ENCODE data around the gene MCM8.

Gene MCM8

DNA sequence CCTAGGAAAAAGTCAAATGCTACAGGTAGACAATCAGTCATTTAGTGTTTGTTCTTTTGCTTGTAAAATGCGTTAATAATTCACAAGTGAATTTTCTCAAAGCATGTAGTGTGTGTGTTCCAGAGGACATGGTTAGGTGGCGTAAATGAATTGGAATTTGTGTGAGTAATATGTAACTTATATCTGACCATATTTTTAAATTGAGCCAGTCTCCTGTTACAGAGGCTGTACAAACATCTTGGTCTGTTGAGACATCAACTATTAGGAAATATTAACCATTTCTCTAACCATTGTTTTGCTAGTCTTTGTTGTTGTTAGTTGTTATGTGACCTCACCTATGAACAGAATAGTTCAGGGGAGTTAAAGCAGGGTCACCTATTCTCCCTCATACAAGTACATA is 22.7 kb downstream of the MCM8 start:
- Histone ChIP-seq H3K4me3 (ENCODE audit: low read depth in 1 of 5, low read length in 5 of 5) (no peak overlapping the region), H3K4me1 (ENCODE audit: control insufficient read depth in 5 of 5, insufficient read depth in 5 of 5, low read length in 5 of 5) (no peaks in the 10 kb centered on the region), H3K9ac (ENCODE audit: low read length in 5 of 5) (no peak overlapping the region), H3K9me3 (ENCODE audit: control insufficient read depth in 5 of 5, low read length in 5 of 5) (no peaks in the 10 kb centered on the region), H3K27me3 (ENCODE audit: control insufficient read depth in 5 of 5, insufficient read depth in 4 of 5, low read length in 5 of 5) (no peaks in the 10 kb centered on the region), H3K36me3 (ENCODE audit: control insufficient read depth in 5 of 5, insufficient read depth in 5 of 5, low read length in 5 of 5) (peaks cover 11 to 35% (median 14%) of the 10 kb centered on the region in 5 donors), H3K27ac (ENCODE audit: low read depth, low read length) (no peak overlapping the region)

DNA sequence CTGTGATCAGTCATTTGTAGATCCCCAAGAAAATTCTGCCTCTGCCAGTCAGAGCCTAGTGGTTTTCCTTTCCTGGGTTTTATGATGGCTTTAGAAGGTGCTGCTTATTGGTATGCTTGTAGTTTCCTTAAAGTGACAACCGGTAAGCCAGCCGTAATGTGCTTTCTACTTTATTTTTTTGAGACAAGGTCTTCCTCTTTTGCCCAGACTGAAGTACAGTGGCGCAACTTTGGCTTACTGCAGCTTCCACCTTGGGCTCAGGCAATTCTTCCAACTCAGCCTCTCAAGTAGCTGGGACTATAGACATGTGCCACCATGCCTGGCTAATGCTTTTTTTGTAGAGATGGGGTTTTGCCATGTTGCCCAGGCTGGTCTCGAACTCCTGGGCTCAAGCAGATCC is 23.5 kb downstream of the MCM8 start:
- H3K4me1 ChIP-seq (ENCODE audit: control insufficient read depth in 5 of 5, insufficient read depth in 5 of 5, low read length in 5 of 5), result no peaks in the 10 kb centered on the region
- H3K9ac ChIP-seq (ENCODE audit: low read length in 5 of 5), result no peak overlapping the region
- H3K27ac ChIP-seq (ENCODE audit: low read depth, low read length), result no peak overlapping the region
- H3K36me3 ChIP-seq (ENCODE audit: control insufficient read depth in 5 of 5, insufficient read depth in 5 of 5, low read length in 5 of 5), result peaks cover 9 to 43% (median 17%) of the 10 kb centered on the region in 5 donors
- H3K9me3 ChIP-seq (ENCODE audit: control insufficient read depth in 5 of 5, low read length in 5 of 5), result no peaks in the 10 kb centered on the region
- no peak overlapping the region for H3K4me3 ChIP-seq (ENCODE audit: low read depth in 1 of 5, low read length in 5 of 5)
- no peaks in the 10 kb centered on the region for H3K27me3 ChIP-seq (ENCODE audit: control insufficient read depth in 5 of 5, insufficient read depth in 4 of 5, low read length in 5 of 5)

DNA sequence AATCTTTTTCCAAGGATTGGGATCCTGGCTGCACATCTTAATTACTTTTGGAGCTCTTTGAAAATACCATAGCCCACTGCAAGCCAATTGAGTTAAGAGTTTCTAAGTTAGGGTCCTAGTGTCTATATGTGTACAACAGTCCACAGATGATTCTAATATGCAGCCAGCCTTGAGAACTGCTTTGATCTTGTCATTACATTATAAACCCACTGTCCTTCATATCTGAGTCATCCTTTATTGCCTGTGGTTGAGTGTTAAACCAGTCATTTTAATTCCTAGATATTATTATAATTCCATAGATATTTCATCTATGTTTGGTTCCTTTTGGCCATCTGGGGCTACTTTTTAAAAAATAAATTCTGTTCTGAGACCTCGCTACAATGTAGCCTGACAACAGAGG is 24.1 kb downstream of the MCM8 start:
- Histone ChIP-seq H3K27ac (ENCODE audit: low read depth, low read length) (no peak overlapping the region), H3K36me3 (ENCODE audit: control insufficient read depth in 5 of 5, insufficient read depth in 5 of 5, low read length in 5 of 5) (peaks cover 12 to 48% (median 18%) of the 10 kb centered on the region in 5 donors), H3K4me3 (ENCODE audit: low read depth in 1 of 5, low read length in 5 of 5) (no peak overlapping the region), H3K9me3 (ENCODE audit: control insufficient read depth in 5 of 5, low read length in 5 of 5) (no peaks in the 10 kb centered on the region), H3K27me3 (ENCODE audit: control insufficient read depth in 5 of 5, insufficient read depth in 4 of 5, low read length in 5 of 5) (no peaks in the 10 kb centered on the region), H3K9ac (ENCODE audit: low read length in 5 of 5) (no peak overlapping the region), H3K4me1 (ENCODE audit: control insufficient read depth in 5 of 5, insufficient read depth in 5 of 5, low read length in 5 of 5) (no peaks in the 10 kb centered on the region)

DNA sequence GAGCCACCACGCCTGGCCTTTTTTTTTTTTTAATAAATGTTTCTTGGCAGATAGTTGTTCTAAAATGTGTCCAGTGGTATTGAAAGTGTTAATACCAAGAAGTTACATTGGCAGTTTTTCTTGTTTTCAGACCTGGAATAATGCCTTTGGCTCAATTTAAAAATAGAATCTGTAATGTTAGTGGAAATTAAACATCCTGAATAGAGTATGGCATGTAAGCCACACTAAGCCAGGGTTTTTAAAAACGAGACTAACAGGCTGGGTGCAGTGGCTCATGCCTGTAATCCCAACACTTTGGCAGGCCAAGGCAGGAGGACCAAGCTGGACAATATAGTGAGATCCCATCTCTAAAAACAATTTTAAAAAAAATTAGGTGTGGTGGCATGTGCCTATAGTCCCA is 25.3 kb downstream of the MCM8 start:
- Histone ChIP-seq H3K27ac (ENCODE audit: low read depth, low read length) (no peak overlapping the region), H3K27me3 (ENCODE audit: control insufficient read depth in 5 of 5, insufficient read depth in 4 of 5, low read length in 5 of 5) (no peaks in the 10 kb centered on the region), H3K36me3 (ENCODE audit: control insufficient read depth in 5 of 5, insufficient read depth in 5 of 5, low read length in 5 of 5) (peaks cover 12 to 49% (median 21%) of the 10 kb centered on the region in 5 donors), H3K9me3 (ENCODE audit: control insufficient read depth in 5 of 5, low read length in 5 of 5) (no peaks in the 10 kb centered on the region), H3K4me3 (ENCODE audit: low read depth in 1 of 5, low read length in 5 of 5) (no peak overlapping the region), H3K4me1 (ENCODE audit: control insufficient read depth in 5 of 5, insufficient read depth in 5 of 5, low read length in 5 of 5) (no peaks in the 10 kb centered on the region), H3K9ac (ENCODE audit: low read length in 5 of 5) (no peak overlapping the region)

DNA sequence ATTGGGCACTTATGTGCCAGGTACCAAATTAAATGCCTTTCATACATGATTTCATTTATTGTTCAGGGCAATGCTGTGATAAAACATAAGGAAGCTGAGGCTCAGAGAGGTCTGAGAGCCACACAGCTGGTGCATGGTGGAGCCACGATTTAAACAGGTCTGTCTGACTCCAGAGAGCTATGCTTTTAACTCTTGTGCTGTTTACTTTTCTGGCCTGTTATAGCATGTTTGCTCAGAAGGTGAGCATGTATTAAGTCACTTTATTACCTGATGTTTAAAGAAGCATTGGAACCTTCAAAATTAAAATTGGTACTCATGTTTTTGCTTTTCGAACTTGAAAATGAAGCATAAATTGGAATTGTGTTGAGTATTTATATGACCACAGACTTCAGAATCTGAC is 26.8 kb downstream of the MCM8 start:
- H3K27ac ChIP-seq (ENCODE audit: low read depth, low read length), result no peak overlapping the region
- no peaks in the 10 kb centered on the region for H3K9me3 ChIP-seq (ENCODE audit: control insufficient read depth in 5 of 5, low read length in 5 of 5)
- no peak overlapping the region for H3K4me3 ChIP-seq (ENCODE audit: low read depth in 1 of 5, low read length in 5 of 5)
- no peak overlapping the region for H3K9ac ChIP-seq (ENCODE audit: low read length in 5 of 5)
- no peaks in the 10 kb centered on the region for H3K27me3 ChIP-seq (ENCODE audit: control insufficient read depth in 5 of 5, insufficient read depth in 4 of 5, low read length in 5 of 5)
- H3K36me3 ChIP-seq (ENCODE audit: control insufficient read depth in 5 of 5, insufficient read depth in 5 of 5, low read length in 5 of 5), result peaks cover 14 to 49% (median 21%) of the 10 kb centered on the region in 5 donors
- H3K4me1 ChIP-seq (ENCODE audit: control insufficient read depth in 5 of 5, insufficient read depth in 5 of 5, low read length in 5 of 5), result no peaks in the 10 kb centered on the region

DNA sequence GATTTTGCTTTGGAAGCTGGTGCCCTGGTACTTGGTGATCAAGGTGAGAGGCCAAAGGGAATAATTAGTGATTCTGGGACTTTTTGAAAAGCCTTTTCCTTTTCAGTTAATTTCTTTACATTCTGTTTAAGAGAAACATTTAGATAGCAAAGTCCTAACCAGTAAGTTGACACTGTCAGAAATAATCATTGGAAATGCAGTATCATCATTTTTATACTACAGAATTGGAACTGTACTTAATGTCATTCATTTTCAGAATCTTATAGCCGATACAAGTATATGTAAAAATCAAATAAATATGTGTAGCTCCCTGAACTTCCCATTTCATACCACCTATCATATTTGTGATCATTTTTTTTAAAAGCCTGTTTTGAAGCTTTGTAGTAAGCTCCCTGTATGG is 27.5 kb downstream of the MCM8 start:
- Histone ChIP-seq H3K9me3 (ENCODE audit: control insufficient read depth in 5 of 5, low read length in 5 of 5) (no peaks in the 10 kb centered on the region), H3K27ac (ENCODE audit: low read depth, low read length) (no peak overlapping the region), H3K9ac (ENCODE audit: low read length in 5 of 5) (no peak overlapping the region), H3K4me3 (ENCODE audit: low read depth in 1 of 5, low read length in 5 of 5) (no peak overlapping the region), H3K36me3 (ENCODE audit: control insufficient read depth in 5 of 5, insufficient read depth in 5 of 5, low read length in 5 of 5) (peaks cover 17 to 46% (median 20%) of the 10 kb centered on the region in 5 donors), H3K27me3 (ENCODE audit: control insufficient read depth in 5 of 5, insufficient read depth in 4 of 5, low read length in 5 of 5) (no peaks in the 10 kb centered on the region), H3K4me1 (ENCODE audit: control insufficient read depth in 5 of 5, insufficient read depth in 5 of 5, low read length in 5 of 5) (no peaks in the 10 kb centered on the region)

DNA sequence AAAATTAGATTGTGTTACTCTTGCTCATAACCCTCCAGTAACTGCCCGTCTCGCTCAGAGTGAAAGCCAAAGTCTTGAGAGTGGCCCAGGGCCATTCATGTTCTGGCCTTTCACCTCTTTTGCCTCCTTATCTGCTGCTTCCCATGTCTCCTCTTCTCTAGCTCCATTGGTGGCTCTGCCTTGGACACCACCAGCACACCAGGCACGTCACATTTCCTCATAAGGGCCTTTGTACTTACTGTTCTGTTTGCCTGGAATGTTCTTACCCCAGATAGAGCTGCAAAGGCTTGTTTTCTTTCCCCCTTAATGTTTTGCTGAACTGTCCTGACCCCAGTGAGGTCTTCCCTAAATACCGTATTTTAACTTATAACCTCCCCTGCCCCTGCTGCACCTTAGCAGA is 29.3 kb downstream of the MCM8 start:
- no peaks in the 10 kb centered on the region for H3K9me3 ChIP-seq (ENCODE audit: control insufficient read depth in 5 of 5, low read length in 5 of 5)
- peaks cover 17 to 39% (median 20%) of the 10 kb centered on the region in 5 donors for H3K36me3 ChIP-seq (ENCODE audit: control insufficient read depth in 5 of 5, insufficient read depth in 5 of 5, low read length in 5 of 5)

DNA sequence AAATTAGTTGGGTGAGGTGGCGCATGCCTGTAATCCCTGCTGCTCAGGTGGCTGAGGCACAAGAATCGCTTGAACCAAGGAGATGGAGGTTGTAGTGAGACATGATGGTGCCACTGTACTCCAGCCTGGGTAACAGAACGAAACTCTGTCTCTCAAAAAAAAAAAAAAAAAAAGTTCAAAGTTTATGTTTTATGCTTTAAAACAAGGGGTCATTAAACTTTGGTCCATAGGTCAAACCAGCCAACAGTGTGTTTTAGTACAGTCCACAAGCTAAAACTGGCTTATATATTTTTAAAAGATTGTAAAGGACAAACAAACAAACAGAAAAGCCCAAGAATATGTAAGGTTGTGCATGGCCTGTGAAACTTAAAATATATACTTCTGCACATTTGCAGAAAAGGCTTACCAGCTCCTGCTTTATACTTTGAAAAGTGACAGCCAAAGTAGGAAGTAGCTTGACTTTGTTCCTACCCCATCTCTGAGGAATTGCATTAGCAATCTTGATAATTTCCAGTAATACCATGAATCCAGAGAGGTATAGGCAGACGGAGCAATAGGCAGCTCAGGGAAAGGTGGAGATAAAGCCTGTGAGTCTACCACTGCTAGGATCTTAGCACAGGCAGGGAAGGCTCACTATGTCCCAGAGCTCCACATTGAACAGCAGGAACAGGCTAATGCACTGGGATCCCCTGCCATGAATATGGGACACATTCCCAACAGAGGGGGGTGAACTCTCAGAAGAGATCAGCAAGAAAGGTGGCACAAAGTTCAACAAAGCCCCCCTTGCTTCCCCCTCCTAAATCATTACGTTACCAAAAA is 30.5 kb downstream of the MCM8 start:
- Histone ChIP-seq H3K9ac (ENCODE audit: low read length in 5 of 5) (no peak overlapping the region), H3K36me3 (ENCODE audit: control insufficient read depth in 5 of 5, insufficient read depth in 5 of 5, low read length in 5 of 5) (peaks cover 14 to 36% (median 20%) of the 10 kb centered on the region in 5 donors)

More for the DNA sequence above, 29.3 kb downstream of the MCM8 start:
- Histone ChIP-seq H3K27ac (ENCODE audit: low read depth, low read length) (no peak overlapping the region), H3K4me3 (ENCODE audit: low read depth in 1 of 5, low read length in 5 of 5) (no peak overlapping the region), H3K4me1 (ENCODE audit: control insufficient read depth in 5 of 5, insufficient read depth in 5 of 5, low read length in 5 of 5) (no peaks in the 10 kb centered on the region), H3K27me3 (ENCODE audit: control insufficient read depth in 5 of 5, insufficient read depth in 4 of 5, low read length in 5 of 5) (no peaks in the 10 kb centered on the region), H3K9ac (ENCODE audit: low read length in 5 of 5) (no peak overlapping the region)

DNA sequence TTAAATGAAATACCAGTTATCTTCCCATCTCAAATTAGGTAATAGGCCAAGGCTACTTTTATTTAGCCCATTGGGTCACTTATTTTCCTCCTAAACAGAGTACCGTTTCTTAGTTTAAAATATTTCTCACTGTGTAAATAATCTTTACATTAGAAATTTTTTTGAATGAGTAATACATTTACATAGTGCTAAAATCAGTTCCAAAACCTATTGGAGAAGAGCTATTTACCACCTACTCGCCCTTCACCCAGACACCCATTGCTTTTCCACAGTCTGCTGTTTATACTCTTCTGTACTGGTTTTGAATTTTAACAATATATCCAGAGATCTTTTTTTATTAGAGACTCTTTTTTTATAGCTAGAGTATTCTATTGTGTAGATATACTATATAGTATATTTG is 36.9 kb downstream of the MCM8 start:
- no peaks in the 10 kb centered on the region for H3K9me3 ChIP-seq (ENCODE audit: control insufficient read depth in 5 of 5, low read length in 5 of 5)
- H3K4me1 ChIP-seq (ENCODE audit: control insufficient read depth in 5 of 5, insufficient read depth in 5 of 5, low read length in 5 of 5), result no peaks in the 10 kb centered on the region
- no peak overlapping the region for H3K9ac ChIP-seq (ENCODE audit: low read length in 5 of 5)
- no peaks in the 10 kb centered on the region for H3K27me3 ChIP-seq (ENCODE audit: control insufficient read depth in 5 of 5, insufficient read depth in 4 of 5, low read length in 5 of 5)
- no peak overlapping the region for H3K4me3 ChIP-seq (ENCODE audit: low read depth in 1 of 5, low read length in 5 of 5)
- peaks cover 0 to 23% (median 9%) of the 10 kb centered on the region in 5 donors for H3K36me3 ChIP-seq (ENCODE audit: control insufficient read depth in 5 of 5, insufficient read depth in 5 of 5, low read length in 5 of 5)
- H3K27ac ChIP-seq (ENCODE audit: low read depth, low read length), result no peak overlapping the region

More for the DNA sequence above, 30.5 kb downstream of the MCM8 start:
- Histone ChIP-seq H3K27me3 (ENCODE audit: control insufficient read depth in 5 of 5, insufficient read depth in 4 of 5, low read length in 5 of 5) (no peaks in the 10 kb centered on the region), H3K4me3 (ENCODE audit: low read depth in 1 of 5, low read length in 5 of 5) (no peak overlapping the region), H3K9me3 (ENCODE audit: control insufficient read depth in 5 of 5, low read length in 5 of 5) (no peaks in the 10 kb centered on the region), H3K27ac (ENCODE audit: low read depth, low read length) (no peak overlapping the region), H3K4me1 (ENCODE audit: control insufficient read depth in 5 of 5, insufficient read depth in 5 of 5, low read length in 5 of 5) (no peaks in the 10 kb centered on the region)

DNA sequence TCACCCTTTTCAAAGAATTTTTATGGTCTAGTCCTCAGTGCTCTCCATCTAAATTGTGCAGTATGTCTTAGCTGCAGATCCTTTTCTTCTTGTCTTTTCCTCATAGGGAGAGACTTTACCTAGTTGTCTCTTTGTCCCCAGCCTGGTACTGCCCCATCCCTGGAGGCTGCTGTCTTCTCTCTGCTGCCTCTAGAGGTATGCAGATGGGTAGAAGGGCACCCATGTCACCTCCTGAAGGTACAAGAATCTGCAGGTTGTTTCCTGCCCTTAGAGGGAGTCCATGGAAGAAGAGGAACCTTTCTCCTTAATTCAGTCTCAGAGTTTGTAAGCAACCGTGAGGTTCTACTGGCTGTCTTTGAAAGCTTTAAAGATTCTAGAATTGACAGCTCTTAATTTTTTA is 39.1 kb downstream of the MCM8 start:
- peaks cover 0 to 17% (median 6%) of the 10 kb centered on the region in 5 donors for H3K36me3 ChIP-seq (ENCODE audit: control insufficient read depth in 5 of 5, insufficient read depth in 5 of 5, low read length in 5 of 5)
- no peak overlapping the region for H3K4me3 ChIP-seq (ENCODE audit: low read depth in 1 of 5, low read length in 5 of 5)
- H3K9me3 ChIP-seq (ENCODE audit: control insufficient read depth in 5 of 5, low read length in 5 of 5), result no peaks in the 10 kb centered on the region
- no peak overlapping the region for H3K27ac ChIP-seq (ENCODE audit: low read depth, low read length)
- H3K4me1 ChIP-seq (ENCODE audit: control insufficient read depth in 5 of 5, insufficient read depth in 5 of 5, low read length in 5 of 5), result no peaks in the 10 kb centered on the region
- no peak overlapping the region for H3K9ac ChIP-seq (ENCODE audit: low read length in 5 of 5)
- no peaks in the 10 kb centered on the region for H3K27me3 ChIP-seq (ENCODE audit: control insufficient read depth in 5 of 5, insufficient read depth in 4 of 5, low read length in 5 of 5)

Measured in subcutaneous abdominal adipose tissue (tissue), 5 donors.